Tibial nerve (tissue), 3 donors: ENCODE data around the gene GNAQ.

Experiments
- CTCF ChIP-seq, 5 experiments: fragments of 200-600 bp in 3 of 5; fragments of 450-650 bp in 2 of 5; sonication (generic) in 3 of 5; IDR thresholded peaks; one replicate each; pipeline ENCODE4 v1.5.1; 2016 to 2019; ENCODE audit warnings: antibody characterized with exemption in 5 of 5, mild to moderate bottlenecking in 3 of 5, moderate library complexity in 2 of 5
- POLR2A ChIP-seq, 2 donors: fragments of 450-650 bp; IDR thresholded peaks; one replicate each; pipeline ENCODE4 v1.6.1; 2017; ENCODE audit warnings: antibody characterized with exemption in 2 of 2, mild to moderate bottlenecking in 2 of 2, moderate library complexity in 2 of 2

DNA sequence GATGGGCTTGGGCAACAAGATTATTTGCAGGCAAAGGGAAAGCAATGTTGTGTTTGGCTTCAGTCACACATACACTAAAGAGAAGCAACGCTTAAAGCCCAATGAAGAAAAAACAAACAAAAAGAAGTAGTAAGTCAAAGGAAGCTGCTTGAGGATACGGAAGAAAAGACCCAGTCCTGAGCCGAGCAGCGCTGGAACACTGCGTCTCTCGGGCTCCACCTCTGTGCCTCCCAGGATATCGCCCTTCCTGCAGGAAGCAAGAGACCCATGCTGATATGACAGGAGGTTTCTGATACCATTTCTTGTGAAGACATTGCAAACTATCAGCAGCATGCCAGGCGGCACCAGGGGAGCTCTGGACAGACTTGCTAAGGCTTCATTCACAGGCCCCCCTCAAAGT is 9.9 kb downstream of the GNAQ start:
- peak in 1 of 5 experiments; percentile 28 for TF ChIP-seq CTCF (IDR thresholded peaks at IDR 0.05)
- no peak for TF ChIP-seq POLR2A (IDR thresholded peaks at IDR 0.05)
